Ovary (tissue), 9 donors: Measurements from ENCODE around the gene DYDC2. TPM values are rescaled to one million over a fixed set of nuclear protein-coding genes. Genes with fewer than 3 reads are reported as not detected.

Source experiments
- DNase-seq, 5 donors: peaks; one replicate each; pipeline ENCODE4 v3.0.0-alpha.2; 2019 to 2020
- H3K27ac ChIP-seq, 2 donors: fragments of 200-600 bp; one replicate each; pipeline versions ENCODE4 v1.5.1 to v1.8.0; 2019 to 2022
- H3K27me3 ChIP-seq: fragments of 200-600 bp; one replicate; pipeline ENCODE4 v1.8.0; 2022
- H3K36me3 ChIP-seq: fragments of 200-600 bp; sonication (generic); one replicate; pipeline ENCODE4 v1.5.1; 2019
- H3K4me1 ChIP-seq: one replicate; pipeline ENCODE4 v1.8.1; 2013; ENCODE audit warnings: mild to moderate bottlenecking, moderate library complexity; ENCODE audit not compliant: insufficient read depth
- H3K4me3 ChIP-seq: fragments of 200-600 bp; sonication (generic); one replicate; pipeline ENCODE4 v1.5.1; 2017
- H3K9me3 ChIP-seq, 2 donors: fragments of 200-600 bp in 1 of 2; sonication (generic) in 1 of 2; one replicate each; pipeline versions ENCODE4 v1.5.1 to v1.8.1; 2013 to 2019; ENCODE audit warnings: mild to moderate bottlenecking in 1 of 2, moderate library complexity in 1 of 2
- EP300 ChIP-seq: sonication (generic); formaldehyde crosslinking; IDR thresholded peaks from one replicate; pipeline ENCODE4 v1.6.1; 2017; ENCODE audit warnings: antibody characterized with exemption
- POLR2A ChIP-seq: fragments of 450-650 bp; IDR thresholded peaks from one replicate; pipeline ENCODE4 v1.6.1; 2017; ENCODE audit warnings: antibody characterized with exemption, mild to moderate bottlenecking, moderate library complexity
- WGBS, 3 donors: extraction: QIAGEN DNeasy Blood & Tissue Kit in 1 of 3; methylation state at CpG; one replicate each; pipeline versions ENCODE4 v1.1.5 to v1.1.7; 2013 to 2017; 5-methylcytosine and 5-hydroxymethylcytosine counted together
- intact Hi-C, 4 donors: fragments of 100-400 bp; cut with DNase I; formaldehyde crosslinking; loops; one replicate each; pipeline versions ENCODE4 v1.11.0 to v1.15.1; 2022 to 2023
- polyA plus RNA-seq, 2 donors: library from polyadenylated mRNA; stranded (reverse); fragments of 200-250 nt in 1 of 2; fragments of 350-450 nt in 1 of 2; fragmentation: Illumina TruSeq in 1 of 2; extraction: RNeasy Lipid Tissue Mini Kit (QIAGEN cat#74804) in 1 of 2; gene quantifications; one replicate each; pipeline ENCODE4 v1.2.3, GENCODE V29; 2013 to 2014
- total RNA-seq, 7 donors: library from RNA; depleted of rRNA in 2 of 7; stranded (reverse); fragments of >200 nt in 2 of 7; fragmentation: NEBNext Ultra II Directional in 3 of 7; extraction: Animal tissue kit (Norgen Biotek cat#: 25700) in 3 of 7; gene quantifications; one replicate each; pipeline versions ENCODE4 v1.1.0 to v1.2.4, GENCODE V29; 2016 to 2023
- TF ChIP-seq, protein P1 (sequence below), 3 donors: fragments of 450-650 bp in 2 of 3; fragments of 200-600 bp in 1 of 3; IDR thresholded peaks; one replicate each; pipeline versions ENCODE4 v1.5.1 to v1.8.0; 2016 to 2022; ENCODE audit warnings: antibody characterized with exemption in 3 of 3, mild to moderate bottlenecking in 1 of 3
- donor health status: DM: no; HTN: no; CAD: no; lungs with moderate emphysema.
- donor health status: DM: no; HTN: no; CAD: no.
- donor health status: Bipolar disorder and iron deficiency.
- donor health status: DM: yes; HTN: yes; CAD: no.
- donor health status: DM: no; HTN: no; CAD: no.
- donor health status: DM: yes; HTN: yes; CAD: no.

DYDC2 gene
- total and polyA plus RNA-seq, 9 donors: 0.17 to 6.7 (median 0.95) TPM; not detected in 2

DNA sequence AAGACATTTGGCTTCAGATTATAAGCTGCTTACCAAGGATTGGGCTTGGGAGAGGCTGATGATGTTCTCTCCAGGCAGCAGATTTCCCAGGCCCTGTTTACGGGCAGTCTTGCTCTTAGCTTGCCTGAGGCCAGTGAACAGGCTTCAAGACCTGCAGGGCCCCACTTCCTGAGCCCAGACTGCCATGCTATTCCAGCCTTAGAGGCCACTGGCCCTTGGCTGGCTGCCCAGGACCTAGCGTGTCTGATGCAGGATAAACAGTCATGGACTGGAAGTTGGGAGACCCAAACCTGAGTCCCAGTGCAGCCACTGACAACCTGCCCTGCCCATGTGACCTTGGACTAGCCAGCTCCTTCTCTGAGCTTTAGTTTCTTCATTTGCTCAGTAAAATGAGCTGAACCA is 54.7 kb downstream of the DYDC2 start:
- H3K9me3 ChIP-seq: no peaks in the 10 kb centered on the region
- H3K27me3 ChIP-seq: no peaks in the 10 kb centered on the region
- H3K36me3 ChIP-seq: no peaks in the 10 kb centered on the region
- peaks cover 27% of the 10 kb centered on the region for H3K4me1 ChIP-seq
- H3K4me3 ChIP-seq: no peak overlapping the region
- TF ChIP-seq POLR2A: no peak
- TF ChIP-seq, protein P1, sequence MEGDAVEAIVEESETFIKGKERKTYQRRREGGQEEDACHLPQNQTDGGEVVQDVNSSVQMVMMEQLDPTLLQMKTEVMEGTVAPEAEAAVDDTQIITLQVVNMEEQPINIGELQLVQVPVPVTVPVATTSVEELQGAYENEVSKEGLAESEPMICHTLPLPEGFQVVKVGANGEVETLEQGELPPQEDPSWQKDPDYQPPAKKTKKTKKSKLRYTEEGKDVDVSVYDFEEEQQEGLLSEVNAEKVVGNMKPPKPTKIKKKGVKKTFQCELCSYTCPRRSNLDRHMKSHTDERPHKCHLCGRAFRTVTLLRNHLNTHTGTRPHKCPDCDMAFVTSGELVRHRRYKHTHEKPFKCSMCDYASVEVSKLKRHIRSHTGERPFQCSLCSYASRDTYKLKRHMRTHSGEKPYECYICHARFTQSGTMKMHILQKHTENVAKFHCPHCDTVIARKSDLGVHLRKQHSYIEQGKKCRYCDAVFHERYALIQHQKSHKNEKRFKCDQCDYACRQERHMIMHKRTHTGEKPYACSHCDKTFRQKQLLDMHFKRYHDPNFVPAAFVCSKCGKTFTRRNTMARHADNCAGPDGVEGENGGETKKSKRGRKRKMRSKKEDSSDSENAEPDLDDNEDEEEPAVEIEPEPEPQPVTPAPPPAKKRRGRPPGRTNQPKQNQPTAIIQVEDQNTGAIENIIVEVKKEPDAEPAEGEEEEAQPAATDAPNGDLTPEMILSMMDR (IDR thresholded peaks at IDR 0.05): no peak
- WGBS, 3 donors: 56 to 62% (median 58%) methylated on average over 2 of the region's 2 CpGs
- no peak overlapping the region for H3K27ac ChIP-seq
- intact Hi-C loops: no loop called here
- DNase-seq: peak in 4 of 5 donors; percentile 39 to 71 (median 64)

DNA sequence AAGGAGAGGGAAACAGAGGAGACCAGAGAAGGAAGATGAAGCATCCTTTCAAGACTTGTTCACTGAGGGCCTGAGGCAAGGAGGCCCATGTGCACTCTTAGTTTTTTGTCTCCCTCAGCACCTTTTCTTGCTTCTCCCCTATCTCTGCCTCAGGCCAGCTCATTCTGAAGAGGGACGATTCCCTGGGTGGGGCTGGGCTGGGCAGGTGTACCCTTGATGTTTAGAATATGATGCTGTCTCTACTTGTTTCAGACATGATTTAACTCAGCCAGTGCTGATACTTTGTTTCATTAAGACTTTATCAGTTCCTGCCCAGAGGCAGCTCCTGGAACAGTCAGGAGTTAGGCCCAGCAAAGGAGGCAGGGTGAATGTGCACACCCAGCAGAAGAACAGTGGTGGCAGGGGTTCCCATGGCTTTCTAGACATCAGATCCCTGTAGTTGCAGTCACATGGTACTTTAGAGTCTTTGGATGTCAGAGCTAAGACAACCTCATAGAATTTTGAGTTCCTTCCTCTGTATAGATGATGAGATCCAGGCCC is 55.2 kb downstream of the DYDC2 start:
- H3K9me3 ChIP-seq: no peaks in the 10 kb centered on the region
- H3K4me1 ChIP-seq: peaks cover 30% of the 10 kb centered on the region
- no peak for DNase-seq
- H3K27ac ChIP-seq: no peak overlapping the region
- H3K27me3 ChIP-seq: no peaks in the 10 kb centered on the region
- TF ChIP-seq EP300 (no peak), POLR2A (no peak)
- TF ChIP-seq, protein P1 (IDR thresholded peaks at IDR 0.05): no peak
- no peak overlapping the region for H3K4me3 ChIP-seq
- WGBS, 3 donors: 93 to 100% (median 95%) methylated on average over 1 of the region's 1 CpG
- intact Hi-C loops: no loop called here
- no peaks in the 10 kb centered on the region for H3K36me3 ChIP-seq

- intact Hi-C loops: no loop called here
- TF ChIP-seq EP300 (no peak), POLR2A (no peak)
- TF ChIP-seq, protein P1 (IDR thresholded peaks at IDR 0.05): no peak
- no peaks in the 10 kb centered on the region for H3K9me3 ChIP-seq
- DNase-seq: no peak
- peaks cover 28% of the 10 kb centered on the region for H3K4me1 ChIP-seq
- 84 to 88% (median 87%) methylated on average over 5 of the region's 5 CpGs for WGBS, 3 donors
- no peak overlapping the region for H3K4me3 ChIP-seq
- no peaks in the 10 kb centered on the region for H3K27me3 ChIP-seq
- no peak overlapping the region for H3K27ac ChIP-seq
- H3K36me3 ChIP-seq: no peaks in the 10 kb centered on the region
Measured at GRCh38 chr10:80412486-80412885, 55.9 kb downstream of the DYDC2 start.

GRCh38 chr10:80413271-80413996 is 56.9 kb downstream of the DYDC2 start:
- Histone ChIP-seq H3K4me1 (peaks cover 25% of the 10 kb centered on the region), H3K27me3 (no peaks in the 10 kb centered on the region), H3K4me3 (no peak overlapping the region), H3K36me3 (no peaks in the 10 kb centered on the region), H3K9me3 (no peaks in the 10 kb centered on the region), H3K27ac (peak overlapping the region in 1 of 2 donors; percentile 38)
- peak in 2 of 5 donors; percentile 27 to 29 for DNase-seq
- TF ChIP-seq, protein P1 (IDR thresholded peaks at IDR 0.05): no peak
- TF ChIP-seq POLR2A (no peak), EP300 (no peak)
- 78 to 82% (median 80%) methylated on average over 12 of the region's 12 CpGs for WGBS, 3 donors
- intact Hi-C loops: no loop called here
